Measurements from ENCODE around the gene TMEM178B. TPM values are rescaled to one million over a fixed set of nuclear protein-coding genes. Genes with fewer than 3 reads are reported as not detected.

The TMEM178B gene
- total RNA-seq, 3 donors from 2014 or later (not counting 1 experiment from before 2014, with no cell fraction given), result not detected

GRCh38 chr7:141362580-141363435 lies 288.9 kb downstream of the TMEM178B start:
- DNase-seq (no peak), ATAC-seq (no peak)
- H3K9me3 Mint-ChIP-seq, result no peaks in the 10 kb centered on the region
- no peaks in the 10 kb centered on the region for H3K4me1 ChIP-seq (ENCODE audit: control insufficient read depth, insufficient read depth, low read length)
- no peaks in the 10 kb centered on the region for H3K36me3 Mint-ChIP-seq
- H3K4me3 ChIP-seq (ENCODE audit: low read length), result no peak overlapping the region
- intact Hi-C loops (cut with micrococcal nuclease), result no loop called here
- H3K27me3 ChIP-seq (ENCODE audit: control insufficient read depth, insufficient read depth, low read length), result no peaks in the 10 kb centered on the region
- no peaks in the 10 kb centered on the region for H3K4me1 Mint-ChIP-seq
- no peak overlapping the region for H3K4me3 Mint-ChIP-seq
- 93% methylated on average over 13 of the region's 13 CpGs for WGBS (ENCODE audit: insufficient coverage)
- H3K36me3 ChIP-seq (ENCODE audit: control insufficient read depth, insufficient read depth, low read length), result no peaks in the 10 kb centered on the region
- H3K9me3 ChIP-seq (ENCODE audit: control insufficient read depth, insufficient read depth, low read length), result no peaks in the 10 kb centered on the region
- H3K27me3 Mint-ChIP-seq (ENCODE audit: low read depth in 2 of 2), result peaks cover 0 to 9% of the 10 kb centered on the region in 2 donors
- H3K27ac ChIP-seq (ENCODE audit: low read length), result no peak overlapping the region
- H3K27ac Mint-ChIP-seq, result no peak overlapping the region
- TF ChIP-seq CTCF (IDR thresholded peaks at IDR 0.05), result no peak

DNA sequence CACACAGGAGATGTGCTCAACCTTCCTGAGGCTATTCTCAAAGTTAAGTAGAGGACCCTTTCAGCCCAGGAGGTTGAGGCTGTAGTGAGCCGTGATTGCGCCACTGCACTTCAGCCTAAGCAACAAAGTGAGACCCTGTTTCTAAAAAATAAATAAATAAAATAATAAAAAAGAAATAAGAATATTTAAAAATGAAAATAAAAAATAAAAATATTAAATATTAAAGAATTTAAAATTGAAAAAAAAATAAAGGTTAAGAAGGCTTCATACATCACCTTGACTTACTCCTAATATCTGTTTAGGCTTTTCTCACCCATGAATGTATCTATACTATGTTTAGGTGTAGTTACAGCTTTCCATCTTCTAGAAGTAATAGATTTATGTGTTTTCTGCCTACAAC lies 289.9 kb downstream of the TMEM178B start:
- DNase-seq, result no peak
- no peak for TF ChIP-seq CTCF (IDR thresholded peaks at IDR 0.05)
- no peaks in the 10 kb centered on the region for H3K9me3 Mint-ChIP-seq
- H3K27ac ChIP-seq (ENCODE audit: low read length), result no peak overlapping the region
- no peak overlapping the region for H3K4me3 Mint-ChIP-seq
- H3K36me3 Mint-ChIP-seq, result no peaks in the 10 kb centered on the region
- no CpG with 5 or more reads among the region's 2 CpGs for WGBS (ENCODE audit: insufficient coverage)
- no peaks in the 10 kb centered on the region for H3K36me3 ChIP-seq (ENCODE audit: control insufficient read depth, insufficient read depth, low read length)
- H3K9me3 ChIP-seq (ENCODE audit: control insufficient read depth, insufficient read depth, low read length), result no peaks in the 10 kb centered on the region
- no peaks in the 10 kb centered on the region for H3K27me3 ChIP-seq (ENCODE audit: control insufficient read depth, insufficient read depth, low read length)
- no peaks in the 10 kb centered on the region for H3K4me1 Mint-ChIP-seq
- peaks cover 0 to 9% of the 10 kb centered on the region in 2 donors for H3K27me3 Mint-ChIP-seq (ENCODE audit: low read depth in 2 of 2)
- no peaks in the 10 kb centered on the region for H3K4me1 ChIP-seq (ENCODE audit: control insufficient read depth, insufficient read depth, low read length)
- no peak overlapping the region for H3K27ac Mint-ChIP-seq
- ATAC-seq, result no peak
- intact Hi-C loops (cut with micrococcal nuclease), result no loop called here
- H3K4me3 ChIP-seq (ENCODE audit: low read length), result no peak overlapping the region

GRCh38 chr7:141366091-141366621 lies 292.3 kb downstream of the TMEM178B start:
- TF ChIP-seq CTCF (IDR thresholded peaks at IDR 0.05), result no peak
- no peaks in the 10 kb centered on the region for H3K36me3 ChIP-seq (ENCODE audit: control insufficient read depth, insufficient read depth, low read length)
- H3K9me3 ChIP-seq (ENCODE audit: control insufficient read depth, insufficient read depth, low read length), result no peaks in the 10 kb centered on the region
- Mint-ChIP-seq H3K4me3 (no peak overlapping the region), H3K4me1 (no peaks in the 10 kb centered on the region), H3K9me3 (no peaks in the 10 kb centered on the region), H3K27me3 (ENCODE audit: low read depth in 2 of 2) (peaks cover 0 to 6% of the 10 kb centered on the region in 2 donors), H3K27ac (no peak overlapping the region), H3K36me3 (no peaks in the 10 kb centered on the region)
- ATAC-seq, result no peak
- no peak overlapping the region for H3K4me3 ChIP-seq (ENCODE audit: low read length)
- H3K27me3 ChIP-seq (ENCODE audit: control insufficient read depth, insufficient read depth, low read length), result no peaks in the 10 kb centered on the region
- DNase-seq, result no peak
- intact Hi-C loops (cut with micrococcal nuclease), result no loop called here
- no peak overlapping the region for H3K27ac ChIP-seq (ENCODE audit: low read length)
- H3K4me1 ChIP-seq (ENCODE audit: control insufficient read depth, insufficient read depth, low read length), result no peaks in the 10 kb centered on the region
- 72% methylated on average over 5 of the region's 6 CpGs for WGBS (ENCODE audit: insufficient coverage)

All from natural killer cell (primary cell).